H1 (cell line): ENCODE data around the gene MAS1. TPM values are rescaled to one million over a fixed set of nuclear protein-coding genes. Genes with fewer than 3 reads are reported as not detected.

Source experiments
- ATF2 ChIP-seq: IDR thresholded peaks from 2 replicates; pipeline ENCODE4 v1.6.1; 2012; ENCODE audit warnings: low read length, inconsistent platforms
- GABPA ChIP-seq: IDR thresholded peaks from 2 replicates; pipeline ENCODE4 v1.6.1; 2011; ENCODE audit warnings: mild to moderate bottlenecking, low read length, moderate library complexity, borderline replicate concordance; ENCODE audit not compliant: insufficient read depth
- SIX5 ChIP-seq: IDR thresholded peaks from 2 replicates; pipeline ENCODE4 v1.6.1; 2011; ENCODE audit warnings: mild to moderate bottlenecking, low read depth, low read length
- polyA plus RNA-seq, 7 experiments: library from polyadenylated mRNA; depleted of rRNA in 3 of 7; stranded (reverse) in 5 of 7; unstranded in 2 of 7; fragments of >200 nt in 5 of 7; fragments of 200-250 nt in 2 of 7; gene quantifications; 1 replicate in 5 of 7; 2 replicates in 1 of 7; 4 replicates in 1 of 7; pipeline versions ENCODE4 v1.2.1 to v1.2.3, GENCODE V29; 2011 to 2013; ENCODE audit warnings: missing spikeins in 2 of 7, mixed read lengths in 2 of 7
- total RNA-seq: library from RNA; stranded (reverse); fragmentation: NEBNext Ultra II Directional; extraction: Animal tissue kit (Norgen Biotek cat#: 25700); gene quantifications from 2 replicates; pipeline ENCODE4 v1.2.1, GENCODE V29; 2021

MAS1 gene
- total and polyA plus RNA-seq, 2 of the 8 experiments (the other 6 are each of a cell fraction or from before 2014, with no cell fraction given), result 0.02 TPM; not detected in 1

- no peak for TF ChIP-seq ATF2
- no peak for TF ChIP-seq GABPA
- TF ChIP-seq SIX5, result no peak
- TF ChIP-seq, all 59 proteins: peak for 0
Measured at GRCh38 chr6:159914565-159914923, 23.8 kb downstream of the MAS1 start (continued).
